OCI-LY7 (cell line): ENCODE results near the gene SACM1L. TPM values are rescaled to one million over a fixed set of nuclear protein-coding genes. Genes with fewer than 3 reads are reported as not detected.

Source experiments
- BruUV-seq: library from RNA; stranded (reverse); fragments of 400-500 nt; replicated peaks from 2 replicates; lab custom pipeline; 2021; lab: Mats Ljungman, UMichigan
- CTCF ChIA-PET: fragments of 300-600 bp; sonication (Branson Sonifier 250); formaldehyde crosslinking; loops from one replicate; lab custom pipeline; 2022; ENCODE audit warnings: antibody characterized with exemption; ENCODE audit not compliant: unreplicated experiment; lab: Charles Lee
- POLR2A ChIA-PET: fragments of 300-600 bp; sonication (Branson Sonifier 250); formaldehyde crosslinking; loops from one replicate; lab custom pipeline; 2022; ENCODE audit warnings: antibody characterized with exemption; lab: Charles Lee
- DNase-seq: peaks from one replicate; pipeline ENCODE4 v3.0.0-alpha.2; 2015; ENCODE audit warnings: low spot score
- H2AFZ ChIP-seq: fragments of 200-600 bp; sonication (generic), shearing (Covaris generic); 2 replicates; pipeline ENCODE4 v1.6.1; 2014; ENCODE audit warnings: mild to moderate bottlenecking, antibody characterized with exemption, low read length, moderate library complexity
- H3K27ac ChIP-seq: fragments of 200-600 bp; sonication (generic); 2 replicates; pipeline ENCODE4 v1.5.1; 2014; ENCODE audit warnings: mixed run types, low read depth, mild to moderate bottlenecking, moderate library complexity, low read length, inconsistent platforms; ENCODE audit not compliant: poor library complexity, severe bottlenecking
- H3K36me3 ChIP-seq: fragments of 200-600 bp; sonication (generic); 2 replicates; pipeline ENCODE4 v1.6.1; 2014; ENCODE audit warnings: mild to moderate bottlenecking, antibody characterized with exemption, low read length, moderate library complexity, mixed read lengths; ENCODE audit not compliant: insufficient read depth
- H3K4me1 ChIP-seq: fragments of 200-600 bp; sonication (generic); 2 replicates; pipeline ENCODE4 v1.5.1; 2014; ENCODE audit warnings: mild to moderate bottlenecking, low read length; ENCODE audit not compliant: insufficient read depth, poor library complexity, severe bottlenecking
- H3K4me2 ChIP-seq: fragments of 200-600 bp; sonication (generic); 2 replicates; pipeline ENCODE4 v1.6.1; 2014; ENCODE audit warnings: mild to moderate bottlenecking, low read length
- H3K4me3 ChIP-seq: fragments of 200-600 bp; sonication (generic); 2 replicates; pipeline ENCODE4 v1.5.1; 2014; ENCODE audit warnings: mild to moderate bottlenecking, low read depth, low read length; ENCODE audit not compliant: poor library complexity, severe bottlenecking
- H3K79me2 ChIP-seq: fragments of 200-600 bp; sonication (generic); 2 replicates; pipeline ENCODE4 v1.6.1; 2016; ENCODE audit warnings: low read depth, mild to moderate bottlenecking, low read length, moderate library complexity, mixed read lengths; ENCODE audit not compliant: insufficient read depth
- H3K9me2 ChIP-seq: fragments of 200-600 bp; sonication (generic); 2 replicates; pipeline ENCODE4 v1.6.1; 2016; ENCODE audit warnings: mild to moderate bottlenecking, low read length, mixed read lengths; ENCODE audit not compliant: insufficient read depth
- H3K9me3 ChIP-seq: fragments of 200-600 bp; sonication (generic); 2 replicates; pipeline ENCODE4 v1.6.1; 2014; ENCODE audit warnings: mild to moderate bottlenecking, mixed run types, low read length, mixed read lengths
- H4K20me1 ChIP-seq: fragments of 200-600 bp; sonication (generic); 2 replicates; pipeline ENCODE4 v1.6.1; 2014; ENCODE audit warnings: mild to moderate bottlenecking, antibody characterized with exemption, low read length, moderate library complexity, mixed read lengths; ENCODE audit not compliant: insufficient read depth
- EZH2phosphoT487 ChIP-seq: fragments of 200-600 bp; sonication (generic); IDR thresholded peaks from 2 replicates; pipeline ENCODE4 v1.6.1; 2018; ENCODE audit warnings: low read depth, borderline replicate concordance, mild to moderate bottlenecking, mixed run types, antibody characterized with exemption, low read length, moderate library complexity, mixed read lengths
- intact Hi-C: fragments of 100-400 bp; cut with micrococcal nuclease; formaldehyde crosslinking; loops from one replicate; pipeline ENCODE4 v1.10.0; 2022; ENCODE audit not compliant: unreplicated experiment
- total RNA-seq, 2 experiments: library from RNA; depleted of rRNA in 1 of 2; stranded (reverse); fragments of >200 nt in 1 of 2; shearing (Covaris generic) in 1 of 2; gene quantifications; 2 replicates each; pipeline ENCODE4 v1.2.3, GENCODE V29; 2014 to 2022
- TF ChIP-seq, protein P1 (sequence below): fragments of 200-600 bp; sonication (generic); conservative IDR thresholded peaks from 2 replicates; pipeline ENCODE4 v1.5.1; 2014; ENCODE audit warnings: mild to moderate bottlenecking, antibody characterized with exemption, low read length, moderate library complexity, mixed read lengths

SACM1L gene
- total RNA-seq, 2 experiments from 2014 or later: 35.5 to 54.9 TPM

DNA sequence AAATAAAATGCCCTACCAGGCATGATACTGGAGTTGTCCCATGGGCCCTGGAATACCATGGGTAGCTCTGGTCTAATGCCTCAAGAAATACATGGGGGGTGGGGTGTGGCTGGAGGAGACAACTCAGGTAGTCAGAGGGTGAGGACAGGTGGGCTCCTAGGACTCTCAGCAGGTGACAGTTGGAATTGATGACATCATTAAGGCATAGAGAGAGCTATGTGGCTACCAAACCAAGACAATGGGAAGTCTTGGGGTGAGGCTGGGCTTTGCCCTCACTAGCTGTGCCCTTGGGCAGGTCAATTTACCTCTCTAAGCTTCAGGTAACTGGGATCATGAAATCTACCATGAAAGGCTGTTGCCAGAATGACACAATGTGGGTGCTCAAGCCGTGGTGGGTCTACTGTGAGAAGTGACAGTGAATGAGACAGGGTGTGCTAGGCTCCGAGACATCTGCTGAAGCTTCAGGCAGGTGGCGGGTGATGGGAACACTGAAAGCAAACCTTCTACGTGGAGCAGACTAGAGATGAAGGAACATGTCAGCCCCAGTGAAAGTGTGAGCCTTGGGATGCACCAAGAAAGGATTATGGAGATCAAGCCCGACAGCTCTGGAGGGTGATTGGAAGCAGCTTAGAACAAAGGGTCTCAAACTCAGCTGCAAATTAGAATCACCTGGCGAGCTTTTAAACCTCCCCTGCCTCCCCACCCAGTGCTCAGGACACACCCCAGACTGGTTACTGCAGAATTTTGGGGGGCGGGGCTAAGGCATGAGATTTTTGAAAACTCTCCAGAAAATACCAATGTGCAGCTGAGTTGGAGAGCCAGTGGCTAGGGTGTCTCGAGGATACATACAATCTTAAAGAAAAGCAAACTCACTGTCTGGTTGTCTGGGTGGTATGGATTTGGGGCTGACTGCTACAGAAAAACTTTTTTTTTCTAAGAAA lies 85.7 kb downstream of the SACM1L start:
- BruUV-seq: no TSS peak
- no peak for DNase-seq
- POLR2A ChIA-PET: no interaction called here
- H3K9me3 ChIP-seq: no peaks in the 10 kb centered on the region
- CTCF ChIA-PET: no interaction called here
- TF ChIP-seq, protein P1, sequence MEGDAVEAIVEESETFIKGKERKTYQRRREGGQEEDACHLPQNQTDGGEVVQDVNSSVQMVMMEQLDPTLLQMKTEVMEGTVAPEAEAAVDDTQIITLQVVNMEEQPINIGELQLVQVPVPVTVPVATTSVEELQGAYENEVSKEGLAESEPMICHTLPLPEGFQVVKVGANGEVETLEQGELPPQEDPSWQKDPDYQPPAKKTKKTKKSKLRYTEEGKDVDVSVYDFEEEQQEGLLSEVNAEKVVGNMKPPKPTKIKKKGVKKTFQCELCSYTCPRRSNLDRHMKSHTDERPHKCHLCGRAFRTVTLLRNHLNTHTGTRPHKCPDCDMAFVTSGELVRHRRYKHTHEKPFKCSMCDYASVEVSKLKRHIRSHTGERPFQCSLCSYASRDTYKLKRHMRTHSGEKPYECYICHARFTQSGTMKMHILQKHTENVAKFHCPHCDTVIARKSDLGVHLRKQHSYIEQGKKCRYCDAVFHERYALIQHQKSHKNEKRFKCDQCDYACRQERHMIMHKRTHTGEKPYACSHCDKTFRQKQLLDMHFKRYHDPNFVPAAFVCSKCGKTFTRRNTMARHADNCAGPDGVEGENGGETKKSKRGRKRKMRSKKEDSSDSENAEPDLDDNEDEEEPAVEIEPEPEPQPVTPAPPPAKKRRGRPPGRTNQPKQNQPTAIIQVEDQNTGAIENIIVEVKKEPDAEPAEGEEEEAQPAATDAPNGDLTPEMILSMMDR: no peak
- TF ChIP-seq EZH2phosphoT487: no peak
- H4K20me1 ChIP-seq: no peaks in the 10 kb centered on the region
- intact Hi-C loops: no loop called here
- no peak overlapping the region for H3K4me2 ChIP-seq
- H3K79me2 ChIP-seq: no peaks in the 10 kb centered on the region
- no peak overlapping the region for H2AFZ ChIP-seq
- H3K4me3 ChIP-seq: no peak overlapping the region
- H3K4me1 ChIP-seq: no peaks in the 10 kb centered on the region
- no peaks in the 10 kb centered on the region for H3K36me3 ChIP-seq
- no peaks in the 10 kb centered on the region for H3K9me2 ChIP-seq
- no peak overlapping the region for H3K27ac ChIP-seq

- no peak for DNase-seq
- Histone ChIP-seq H3K4me3 (no peak overlapping the region), H3K9me3 (no peaks in the 10 kb centered on the region), H3K36me3 (no peaks in the 10 kb centered on the region), H4K20me1 (no peaks in the 10 kb centered on the region), H3K4me1 (no peaks in the 10 kb centered on the region), H3K27ac (no peak overlapping the region), H2AFZ (no peak overlapping the region), H3K79me2 (no peaks in the 10 kb centered on the region), H3K9me2 (no peaks in the 10 kb centered on the region), H3K4me2 (no peak overlapping the region)
- CTCF ChIA-PET: no interaction called here
- no peak for TF ChIP-seq EZH2phosphoT487
- TF ChIP-seq, protein P1: no peak
- BruUV-seq: no TSS peak
- POLR2A ChIA-PET: no interaction called here
- intact Hi-C loops: no loop called here
Observed at GRCh38 chr3:45775571-45776300, 86.5 kb downstream of the SACM1L start.
